ENCODE data around the gene MCC.

The MCC gene

GRCh38 chr5:113487781-113488644 lies at the start of gene MCC:
TSS of gene MCC (minus strand) at chr5:113488453.
- peak; percentile 37 for DNase-seq

- no peak for DNase-seq
Measured at GRCh38 chr5:113531481-113532159, 43.4 kb upstream of the MCC start.

GRCh38 chr5:113527746-113528145 lies 39.5 kb upstream of the MCC start:
- no peak for DNase-seq

GRCh38 chr5:113526421-113526820 lies 38.2 kb upstream of the MCC start:
- DNase-seq, result no peak

GRCh38 chr5:113524927-113525326 lies 36.7 kb upstream of the MCC start:
- DNase-seq, result no peak

- no peak for DNase-seq
Measured at GRCh38 chr5:113523168-113523567, 34.9 kb upstream of the MCC start.

GRCh38 chr5:113520899-113521298 lies 32.6 kb upstream of the MCC start:
- no peak for DNase-seq

- no peak for DNase-seq
Measured at GRCh38 chr5:113520429-113520828, 32.2 kb upstream of the MCC start.

- no peak for DNase-seq
Measured at GRCh38 chr5:113519412-113519811, 31.2 kb upstream of the MCC start.

- DNase-seq, result no peak
Measured at GRCh38 chr5:113518884-113519283, 30.6 kb upstream of the MCC start.

GRCh38 chr5:113514289-113514635 lies 26.0 kb upstream of the MCC start:
- no peak for DNase-seq

GRCh38 chr5:113513384-113514288 lies 25.4 kb upstream of the MCC start, which contains the start of gene YTHDC2:
TSS of gene YTHDC2 (plus strand) at chr5:113513694. CDS start at chr5:113513896, 202 bp downstream.
- DNase-seq, result peak; percentile 73

- no peak for DNase-seq
Measured at GRCh38 chr5:113512341-113512740, 24.1 kb upstream of the MCC start.

- no peak for DNase-seq
Measured at GRCh38 chr5:113510836-113511451, 22.7 kb upstream of the MCC start.

- no peak for DNase-seq
Measured at GRCh38 chr5:113508756-113509155, 20.5 kb upstream of the MCC start.

GRCh38 chr5:113507601-113508000 lies 19.3 kb upstream of the MCC start:
- no peak for DNase-seq

- DNase-seq, result no peak
Measured at GRCh38 chr5:113505181-113505580, 16.9 kb upstream of the MCC start.

GRCh38 chr5:113503146-113503545 lies 14.9 kb upstream of the MCC start:
- no peak for DNase-seq

GRCh38 chr5:113502073-113502472 lies 13.8 kb upstream of the MCC start:
- DNase-seq, result no peak

GRCh38 chr5:113495422-113495841 lies 7.2 kb upstream of the MCC start:
- no peak for DNase-seq

GRCh38 chr5:113493446-113493845 lies 5.2 kb upstream of the MCC start:
- DNase-seq, result no peak

GRCh38 chr5:113491022-113491421 lies 2.8 kb upstream of the MCC start:
- DNase-seq, result no peak

GRCh38 chr5:113490317-113490716 lies 2.1 kb upstream of the MCC start:
- no peak for DNase-seq
